SK-MEL-5 (cell line): ENCODE measurements around the gene WWC1. TPM values are rescaled to one million over a fixed set of nuclear protein-coding genes. Genes with fewer than 3 reads are reported as not detected.
"Not testable (repeated sequence)": the region's sequence is repeated elsewhere in the genome, so short reads cannot be mapped to it uniquely, and the experiment has no call there.

Experiments used
- DNase-seq: peaks from one replicate; pipeline ENCODE4 v3.0.0-alpha.2; 2016; ENCODE audit warnings: low read depth, low spot score
- in situ Hi-C: cut with HindIII; loops from 2 replicates; pipeline ENCODE4 v1.10.0; 2016; ENCODE audit warnings: low sequenced_read_pairs, high pct_unique_total_duplicates, low pct_unique_long_range_greater_than_20kb
- total RNA-seq: library from RNA; depleted of rRNA; stranded (reverse); fragments of >200 nt; shearing (Covaris generic); gene quantifications from 2 replicates; pipeline ENCODE4 v1.2.3, GENCODE V29; 2014

WWC1 gene
- total RNA-seq, 1 experiment from 2014 or later: 12.7 TPM

DNA sequence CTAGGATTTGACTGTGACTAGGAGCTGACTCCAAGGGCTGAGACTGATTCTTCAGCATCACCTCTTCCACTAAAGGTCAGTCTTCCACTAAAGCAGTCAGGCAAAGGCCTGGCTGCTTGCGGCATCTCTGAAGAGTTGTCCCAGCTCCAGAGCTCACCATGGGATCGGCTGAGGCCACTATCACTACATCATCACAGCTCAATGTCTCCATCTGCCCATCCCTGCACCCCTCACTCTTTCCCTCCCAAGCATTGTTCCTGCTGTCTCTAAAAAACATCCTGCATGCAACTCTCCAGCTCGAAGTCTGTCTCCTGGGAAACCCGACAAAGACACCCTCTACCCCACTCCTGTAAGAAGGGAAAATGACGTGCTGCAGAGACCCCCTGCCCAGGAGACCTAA, 15.5 kb upstream of the WWC1 start:
- in situ Hi-C loops: no loop called here
- DNase-seq: no peak

DNA sequence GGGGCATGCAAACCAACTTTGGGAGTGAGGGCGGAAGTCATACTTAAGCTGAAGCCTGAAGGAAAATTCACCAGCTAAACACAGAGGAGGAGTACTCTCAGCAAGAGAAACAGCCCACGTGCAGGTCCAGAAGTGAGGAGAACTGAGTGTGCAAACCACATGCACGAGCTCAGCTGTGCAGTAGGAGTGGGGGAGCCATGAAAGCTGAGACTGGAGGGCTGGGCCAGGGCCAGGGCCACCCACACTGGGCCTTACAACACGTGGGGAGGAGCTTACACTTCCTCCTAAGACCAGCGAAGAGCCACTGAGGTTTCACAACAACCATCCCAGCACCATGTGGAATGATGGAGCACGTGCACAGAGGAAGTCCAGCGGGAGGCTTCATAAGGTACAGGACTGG, 9.3 kb upstream of the WWC1 start:
- in situ Hi-C loops: no loop called here
- no peak for DNase-seq

DNA sequence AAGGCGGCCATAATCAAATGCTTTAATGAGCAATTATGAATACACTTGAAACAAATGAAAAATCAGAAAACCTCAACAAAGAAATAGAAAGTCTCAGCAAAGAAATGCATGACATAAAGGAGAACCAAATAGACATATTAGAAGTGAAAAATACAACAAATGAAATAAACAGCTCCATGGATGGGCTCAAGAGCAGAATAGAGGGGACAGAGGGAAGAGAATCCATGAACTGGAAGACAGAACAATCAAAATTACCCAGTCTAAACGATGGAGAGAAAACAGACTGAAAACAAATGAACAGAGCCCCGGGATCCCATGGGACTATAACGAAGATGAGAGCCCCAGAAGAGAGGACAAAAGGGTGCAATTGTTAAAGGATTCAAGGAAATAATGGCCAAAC, 6.6 kb upstream of the WWC1 start:
- in situ Hi-C loops: no loop called here
- no peak for DNase-seq

DNA sequence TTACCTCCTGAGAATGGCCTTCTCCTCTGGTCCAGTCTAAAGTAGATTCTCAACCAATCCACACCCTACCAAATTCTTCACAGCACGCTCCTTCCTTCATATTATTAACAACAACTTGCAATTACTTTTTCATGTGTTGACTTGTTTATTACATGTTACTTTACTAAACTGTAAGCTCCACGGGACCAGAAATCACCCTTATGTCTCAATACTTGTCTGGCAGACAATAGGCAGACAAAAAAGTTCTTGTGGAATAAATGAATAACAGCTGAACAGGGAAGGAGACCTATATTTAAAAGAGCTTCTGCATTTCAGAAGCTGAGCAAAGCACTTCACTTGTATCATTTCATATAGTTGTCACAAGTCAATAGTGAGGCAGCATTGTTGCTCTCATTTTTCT, 5.7 kb upstream of the WWC1 start:
- no peak for DNase-seq
- in situ Hi-C loops: no loop called here

DNA sequence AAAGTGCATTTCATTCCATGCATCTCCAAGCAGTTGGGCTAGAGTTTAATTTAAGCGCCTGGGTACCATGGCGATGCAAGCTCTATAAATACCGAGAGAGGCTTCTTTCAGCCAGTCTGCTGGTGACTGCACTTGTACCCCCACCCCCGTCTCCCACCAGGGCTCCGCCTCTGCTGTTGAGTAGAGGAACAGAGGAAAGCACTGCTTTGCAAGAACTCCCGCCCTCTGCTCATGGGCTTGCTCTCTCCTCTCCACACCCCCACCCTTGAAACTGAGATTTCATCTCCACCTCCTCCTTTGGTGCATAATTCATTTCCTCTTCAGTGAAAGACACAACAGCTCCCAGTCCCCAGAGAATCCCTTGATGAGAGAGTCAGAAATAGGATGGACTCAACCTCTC, 5.1 kb upstream of the WWC1 start:
- no peak for DNase-seq

DNA sequence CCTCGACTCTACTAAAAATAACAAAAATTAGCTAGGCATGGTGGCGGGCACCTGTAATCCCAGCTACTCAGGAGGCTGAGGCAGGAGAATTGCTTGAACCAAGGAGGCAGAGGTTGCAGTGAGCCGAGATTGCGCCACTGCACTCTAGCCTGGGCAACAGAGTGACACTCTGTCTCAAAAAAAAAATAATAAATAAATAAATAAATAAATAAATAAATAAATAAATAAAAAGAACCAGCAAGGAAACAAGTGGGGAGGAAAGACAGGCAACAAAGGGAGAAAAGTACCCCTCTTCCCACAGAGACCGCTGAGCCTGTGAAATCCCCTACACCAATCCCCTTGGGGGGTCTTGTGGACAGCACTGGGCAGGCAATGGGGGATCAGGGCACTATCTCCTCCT, 4.6 kb upstream of the WWC1 start:
- in situ Hi-C loops: not testable (repeated sequence)

More for the DNA sequence above, 5.1 kb upstream of the WWC1 start:
- in situ Hi-C loops: no loop called here

DNA sequence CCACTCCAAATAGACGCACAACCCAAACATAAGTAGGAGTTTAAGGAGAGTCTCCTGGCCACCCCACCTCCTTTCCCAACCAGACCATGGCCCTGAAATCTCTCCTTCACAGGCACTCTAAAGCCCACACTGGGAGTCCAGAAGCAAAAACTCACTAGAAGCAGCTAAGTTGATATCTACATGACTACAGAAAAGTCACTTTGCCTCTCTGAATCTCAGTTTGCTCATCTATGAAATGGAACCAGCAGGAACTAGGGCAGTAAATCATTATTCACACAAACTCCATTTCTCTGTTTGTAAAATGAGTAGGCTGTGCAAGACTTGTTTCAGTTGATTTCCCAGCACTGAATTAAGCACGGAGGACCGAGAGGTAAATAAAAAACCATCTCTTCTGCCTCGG, 4.1 kb upstream of the WWC1 start:
- no peak for DNase-seq
- in situ Hi-C loops: no loop called here

More for the DNA sequence above, 4.6 kb upstream of the WWC1 start:
- not testable (repeated sequence) for DNase-seq

DNA sequence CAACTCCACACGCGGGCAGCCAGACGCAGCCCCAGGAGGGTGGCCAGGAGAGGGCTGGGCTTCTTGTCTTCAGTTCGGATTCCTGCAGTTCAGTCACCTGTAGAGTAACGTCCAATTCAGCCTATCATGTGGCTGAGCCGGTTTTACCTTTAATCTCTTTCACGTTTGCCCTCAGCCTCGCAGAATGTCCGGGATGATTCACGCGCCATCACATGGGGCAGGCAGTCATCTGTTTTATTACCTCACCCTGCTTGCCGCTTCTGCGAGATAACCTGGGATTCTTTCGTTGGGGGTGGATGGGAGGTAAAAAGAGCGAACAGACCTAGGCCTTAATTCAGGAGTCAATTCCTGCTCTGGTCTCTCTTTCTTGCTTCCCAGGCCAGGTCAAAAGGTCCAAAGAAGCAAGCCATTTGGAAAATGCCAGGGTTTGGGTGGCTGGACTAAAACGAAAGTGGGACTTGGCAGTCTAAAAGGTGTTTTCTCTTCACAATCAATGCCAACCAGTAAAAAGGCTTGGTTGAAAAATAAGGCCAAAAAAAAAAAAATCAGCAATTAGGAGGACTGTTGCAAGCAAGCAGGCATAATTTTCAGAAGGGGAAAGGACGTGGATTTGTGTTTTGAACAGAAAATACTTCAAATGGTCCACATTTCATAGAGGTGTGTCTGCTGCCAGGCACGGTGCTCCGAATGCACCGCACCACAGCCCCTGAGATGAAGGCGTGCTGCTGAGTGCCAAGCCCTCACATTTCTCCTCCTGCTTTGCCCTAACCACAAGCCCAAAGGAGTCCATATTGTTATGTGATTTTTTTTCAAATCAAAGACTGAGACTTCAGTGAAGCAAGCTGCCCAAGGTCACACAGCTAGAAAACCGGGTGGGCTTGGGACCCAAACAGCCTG, 2.8 kb upstream of the WWC1 start:
- in situ Hi-C loops: no loop called here
- no peak for DNase-seq

DNA sequence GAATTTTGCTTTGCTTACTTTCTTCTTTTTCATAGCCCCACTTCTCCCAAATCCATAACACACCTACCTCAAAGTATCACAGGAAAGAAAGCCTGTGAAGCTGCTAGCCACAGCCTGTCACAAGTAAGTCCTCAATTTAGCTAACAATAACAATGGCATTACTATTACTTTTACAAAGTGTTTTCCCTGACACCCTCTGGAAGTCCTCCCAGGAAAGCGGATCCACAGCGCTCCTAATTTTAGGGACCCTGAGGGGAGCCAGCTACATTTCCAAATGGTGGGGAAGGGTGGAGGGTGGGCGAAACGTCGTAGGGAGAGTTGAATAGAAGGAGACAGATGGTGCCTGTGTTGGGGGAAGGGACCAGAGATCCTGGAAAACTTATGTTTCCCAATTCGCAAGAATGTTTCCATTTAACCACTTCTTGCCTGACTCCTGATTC, 523 bp upstream of the WWC1 start:
- in situ Hi-C loops: no loop called here

DNA sequence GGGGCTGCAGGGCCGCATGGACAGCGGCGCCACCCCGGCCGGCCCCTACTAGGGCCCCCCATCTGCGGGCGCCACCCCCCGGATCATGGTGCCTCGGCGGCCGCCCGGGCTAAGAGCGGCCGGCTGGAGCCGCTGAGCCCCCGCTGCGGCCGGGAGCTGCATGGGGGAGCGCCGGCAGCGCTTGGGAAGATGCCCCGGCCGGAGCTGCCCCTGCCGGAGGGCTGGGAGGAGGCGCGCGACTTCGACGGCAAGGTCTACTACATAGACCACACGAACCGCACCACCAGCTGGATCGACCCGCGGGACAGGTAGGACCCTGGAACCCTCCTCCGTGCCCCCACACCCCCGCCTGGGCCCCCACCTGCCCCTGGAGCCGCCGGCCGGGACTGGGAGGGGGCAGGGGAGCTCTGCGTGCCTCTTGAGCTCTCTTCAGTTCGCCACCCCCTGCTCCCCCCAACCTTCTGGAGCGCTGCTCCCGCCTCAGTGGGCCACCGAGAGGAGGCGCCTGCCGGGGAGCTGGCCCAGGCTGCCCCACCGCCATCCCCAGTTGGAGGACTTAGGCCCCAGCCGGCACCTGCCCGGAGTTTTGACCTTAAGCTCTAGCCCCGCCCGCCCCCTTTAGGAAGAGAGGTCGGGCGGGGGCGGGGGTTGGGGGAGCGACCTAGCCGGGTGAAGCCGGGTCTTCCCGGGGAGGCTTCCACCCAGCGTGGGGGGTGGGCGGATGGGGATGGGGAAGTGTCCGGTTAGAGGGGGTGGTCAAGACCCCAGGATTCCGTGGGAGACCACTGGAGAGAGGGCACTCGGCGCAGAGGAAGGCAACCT, 730 bp downstream of the WWC1 start:
- no peak for DNase-seq
- in situ Hi-C loops: no loop called here

More for the DNA sequence above, 523 bp upstream of the WWC1 start:
- DNase-seq: no peak

DNA sequence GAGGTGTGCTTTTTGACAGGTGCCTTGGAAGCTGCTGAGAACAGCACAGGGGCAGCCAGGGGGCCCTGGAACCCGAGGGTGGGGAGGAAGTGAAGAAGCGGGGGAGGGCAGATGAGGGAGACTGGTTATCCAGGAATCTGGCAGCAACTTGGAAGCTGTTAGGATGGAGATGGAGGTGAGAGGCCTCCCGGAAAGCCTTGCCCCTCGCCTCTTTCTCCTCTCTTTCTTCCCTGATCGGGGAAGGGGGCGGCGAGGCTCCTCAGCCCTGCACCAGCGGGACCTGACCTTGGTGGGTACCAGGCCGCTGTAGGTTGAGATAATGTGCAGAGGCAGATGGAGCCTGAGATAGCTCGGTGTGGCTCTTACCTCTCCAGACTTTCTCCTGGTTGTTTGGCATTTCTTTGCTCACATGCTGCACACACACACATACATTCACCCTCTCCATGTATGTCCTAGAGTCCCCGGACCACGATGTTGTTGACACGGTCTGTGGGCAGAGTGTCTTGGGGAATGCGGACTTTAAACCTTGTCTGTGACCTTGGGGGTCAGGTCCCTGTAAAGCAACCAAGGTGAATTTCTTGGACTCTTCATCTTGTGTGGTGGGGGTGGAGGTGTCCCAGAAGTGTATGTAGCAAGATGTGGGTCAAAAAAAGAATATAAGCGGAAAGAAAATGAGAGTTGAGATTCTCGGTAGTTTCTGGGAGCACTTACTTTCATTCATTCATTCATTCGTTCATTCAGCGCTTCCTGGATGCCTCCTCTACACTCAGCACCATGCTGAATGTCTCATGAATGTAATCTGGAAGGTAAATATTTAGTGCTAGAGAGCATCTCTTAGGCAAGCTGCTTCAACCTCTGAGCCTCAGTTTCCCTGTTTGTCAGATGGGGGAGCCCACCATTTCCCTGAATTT, 1.6 kb downstream of the WWC1 start:
- in situ Hi-C loops: no loop called here
- DNase-seq: no peak

DNA sequence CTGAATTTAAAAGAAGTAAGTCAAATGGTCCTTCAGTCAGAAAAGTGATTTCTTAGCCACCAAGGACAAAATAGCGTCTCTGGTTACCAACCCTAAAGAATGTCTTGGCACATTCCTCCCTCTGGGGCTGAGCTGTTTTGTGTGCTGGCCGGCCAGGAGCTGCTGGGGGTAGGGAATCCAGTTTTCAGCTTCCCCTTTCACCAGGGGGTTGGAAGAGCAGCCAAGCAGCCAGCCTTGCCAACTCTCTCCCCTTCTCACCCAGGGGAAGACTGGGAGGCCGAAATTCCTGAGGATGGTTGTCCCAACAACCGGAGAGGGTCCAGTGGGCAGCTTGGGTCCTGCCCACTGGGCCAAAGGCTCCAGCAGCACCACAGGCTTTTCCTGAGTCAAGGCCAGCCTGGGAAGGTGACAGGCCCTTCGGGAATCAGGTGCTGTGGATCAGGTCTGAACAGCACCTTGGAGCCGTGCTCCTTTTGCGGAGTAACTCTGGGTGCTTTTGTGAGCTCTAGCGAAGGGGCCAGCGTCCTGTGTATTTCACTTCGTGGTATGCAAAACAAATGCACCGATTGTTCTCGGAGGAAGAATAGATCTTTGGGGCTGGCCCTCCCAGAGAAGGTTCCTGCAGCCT, 4.2 kb downstream of the WWC1 start:
- in situ Hi-C loops: no loop called here
- peak; percentile 73 for DNase-seq

DNA sequence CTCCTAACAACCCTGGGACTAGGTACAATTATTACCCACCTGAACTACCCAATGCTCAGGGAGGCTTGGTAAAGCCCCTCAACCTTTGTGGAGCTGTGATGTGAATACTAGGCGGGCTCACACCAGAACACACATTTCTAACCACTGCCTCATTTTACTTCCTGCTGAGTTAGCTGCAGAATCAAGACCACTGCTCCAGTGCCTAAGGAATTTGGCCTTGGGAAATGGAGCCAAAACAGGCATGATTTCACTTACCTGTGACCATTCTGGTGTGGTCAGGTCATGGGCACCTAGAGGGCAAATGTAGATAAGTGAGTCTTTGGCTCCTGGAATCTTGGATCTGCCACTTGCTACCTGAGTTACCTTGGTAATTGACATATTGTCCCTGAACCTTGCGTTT, 5.2 kb downstream of the WWC1 start:
- in situ Hi-C loops: no loop called here
- DNase-seq: no peak

DNA sequence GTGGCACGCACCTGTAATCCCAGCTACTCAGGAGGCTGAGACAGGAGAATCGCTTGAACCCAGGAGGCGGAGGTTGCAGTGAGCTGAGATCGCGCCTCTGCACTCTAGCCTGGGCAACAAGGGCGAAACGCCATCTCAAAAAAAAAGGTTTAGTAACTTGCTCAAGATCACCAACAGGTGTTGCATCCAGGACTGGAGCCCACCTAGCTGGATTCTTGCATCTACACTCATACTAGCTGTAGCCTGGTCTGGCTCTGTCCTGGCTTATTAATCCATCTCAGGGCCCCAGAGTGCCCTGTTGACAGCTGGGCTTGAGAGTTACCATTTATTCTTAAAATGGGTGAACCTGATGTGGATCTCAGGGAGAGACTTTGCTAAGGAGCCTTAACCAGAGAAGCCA, 7.5 kb downstream of the WWC1 start:
- in situ Hi-C loops: no loop called here
- DNase-seq: no peak

DNA sequence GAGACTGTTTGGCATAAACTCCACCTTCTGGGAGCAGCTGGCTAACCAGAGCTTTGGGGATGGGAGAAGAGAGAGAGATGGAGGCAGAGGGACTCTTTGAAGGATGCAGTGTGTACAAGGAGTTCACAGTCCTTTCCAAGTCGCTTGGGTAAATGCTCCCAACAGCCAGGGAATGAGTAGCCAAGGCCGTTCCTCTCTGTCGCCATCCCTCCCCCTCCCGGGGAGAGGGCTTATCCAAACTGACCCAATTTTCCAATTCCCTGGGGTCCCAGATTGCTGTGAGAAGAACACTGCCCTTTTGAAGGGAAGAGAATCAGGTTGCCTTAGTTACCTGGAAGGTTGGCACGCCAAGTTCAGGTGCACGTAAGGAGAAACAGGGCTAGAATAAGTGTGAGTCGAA, 7.9 kb downstream of the WWC1 start:
- in situ Hi-C loops: no loop called here
- no peak for DNase-seq

DNA sequence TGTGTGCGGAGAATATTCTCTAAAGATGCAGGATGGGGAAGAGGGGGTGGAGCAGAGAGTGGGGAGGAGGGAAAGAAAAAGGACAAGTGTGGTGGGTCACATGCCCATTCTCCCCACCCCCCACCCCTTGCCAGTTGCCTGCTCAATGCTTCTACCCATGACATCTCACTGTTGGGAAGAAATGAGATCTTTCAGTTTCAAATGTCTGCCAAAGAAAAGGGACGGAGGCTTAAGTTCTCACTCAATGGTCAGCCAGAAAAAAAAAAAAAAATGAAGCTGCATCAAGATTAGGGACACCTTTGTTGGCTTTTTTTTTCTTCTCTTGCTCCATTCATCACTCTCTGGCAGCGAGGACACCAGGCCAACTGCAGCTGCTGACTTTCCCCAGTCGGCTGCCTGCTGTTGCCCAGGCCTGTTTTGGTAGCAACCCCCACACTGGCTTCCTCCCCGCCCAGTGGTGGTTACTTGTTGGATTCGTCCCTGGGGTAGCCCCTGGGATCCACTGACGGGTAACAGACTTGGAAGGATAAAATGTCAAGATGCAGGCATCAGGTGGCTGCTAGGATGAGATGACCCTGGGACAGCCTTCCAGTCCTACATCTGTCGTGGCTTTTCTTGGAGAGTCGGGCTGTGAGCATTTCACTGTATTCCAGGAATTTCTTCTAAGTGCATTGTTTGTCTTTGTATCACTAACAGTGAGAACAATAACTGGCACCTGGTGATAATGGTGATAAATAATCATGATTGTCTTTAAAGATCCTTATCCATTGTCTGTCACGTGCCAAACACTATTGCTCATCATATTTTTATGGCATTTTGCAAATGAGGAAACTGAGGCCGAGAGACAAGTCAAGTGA, 9.1 kb downstream of the WWC1 start:
- DNase-seq: no peak
- in situ Hi-C loops: no loop called here
